Activated CD4-positive, CD25-positive, alpha-beta regulatory T cell (primary cell): ENCODE measurements around the gene SLC27A2.
"Not testable (repeated sequence)": the region's sequence is repeated elsewhere in the genome, so short reads cannot be mapped to it uniquely, and the experiment has no call there.

Source experiments
- DNase-seq, 4 experiments: peaks; one replicate each; lab custom pipeline; 2025; lab: John Stamatoyannopoulos, UW

Gene SLC27A2

GRCh38 chr15:50181969-50182218, at the start of gene SLC27A2:
TSS of gene SLC27A2 (plus strand) at chr15:50182196. CDS start at chr15:50182428, 232 bp downstream.
- DNase-seq: no peak

- not testable (repeated sequence) for DNase-seq
These were observed 49.6 kb upstream of the SLC27A2 start for GRCh38 chr15:50132251-50132984.

GRCh38 chr15:50134524-50135024, 47.4 kb upstream of the SLC27A2 start:
- DNase-seq: no peak

GRCh38 chr15:50135031-50135551, 46.9 kb upstream of the SLC27A2 start:
- DNase-seq: peak in 1 of 4 experiments; percentile 1

- peak in 1 of 4 experiments; percentile 14 for DNase-seq
These were observed 44.6 kb upstream of the SLC27A2 start for GRCh38 chr15:50137330-50137761.

GRCh38 chr15:50137893-50138292, 44.1 kb upstream of the SLC27A2 start:
- no peak for DNase-seq

GRCh38 chr15:50138391-50138790, 43.6 kb upstream of the SLC27A2 start:
- DNase-seq: no peak

GRCh38 chr15:50140098-50140497, 41.9 kb upstream of the SLC27A2 start:
- DNase-seq: no peak

- DNase-seq: no peak
These were observed 41.0 kb upstream of the SLC27A2 start for GRCh38 chr15:50140983-50141382.

- no peak for DNase-seq
These were observed 40.1 kb upstream of the SLC27A2 start for GRCh38 chr15:50141856-50142255.

- no peak for DNase-seq
These were observed 38.6 kb upstream of the SLC27A2 start for GRCh38 chr15:50143255-50143860.

GRCh38 chr15:50144341-50145120, 37.5 kb upstream of the SLC27A2 start:
- no peak for DNase-seq

GRCh38 chr15:50145451-50145872, 36.5 kb upstream of the SLC27A2 start:
- no peak for DNase-seq

- no peak for DNase-seq
These were observed 35.4 kb upstream of the SLC27A2 start for GRCh38 chr15:50146632-50147031.

- DNase-seq: no peak
These were observed 33.5 kb upstream of the SLC27A2 start for GRCh38 chr15:50148362-50148963.

GRCh38 chr15:50149090-50149489, 32.9 kb upstream of the SLC27A2 start:
- DNase-seq: no peak

- no peak for DNase-seq
These were observed 31.6 kb upstream of the SLC27A2 start for GRCh38 chr15:50150349-50150748.

- DNase-seq: no peak
These were observed 31.1 kb upstream of the SLC27A2 start for GRCh38 chr15:50150851-50151250.

GRCh38 chr15:50151476-50151875, 30.5 kb upstream of the SLC27A2 start:
- DNase-seq: no peak

GRCh38 chr15:50158236-50158635, 23.8 kb upstream of the SLC27A2 start:
- not testable (repeated sequence) for DNase-seq

GRCh38 chr15:50162969-50163718, 18.9 kb upstream of the SLC27A2 start:
- no peak for DNase-seq
